ENCODE data around the gene MVB12A. TPM values are rescaled to one million over a fixed set of nuclear protein-coding genes. Genes with fewer than 3 reads are reported as not detected.
A peak's percentile ranks its signal among the peaks of the same experiment; 100 is the strongest.

MVB12A gene
- total and polyA plus RNA-seq, 9 of the 15 experiments (the other 6 are each of a cell fraction or from before 2014, with no cell fraction given): 1.2 to 46.2 (median 22.4) TPM

GRCh38 chr19:17448131-17448967, 28.5 kb downstream of the MVB12A start, which contains the start of gene TMEM221 (continued):
- no peak for TF ChIP-seq NR1H2 (CRISPR knock-in tag; IDR thresholded peaks at IDR 0.05)
- peak; percentile 26; the same call in 1 of the 2 replicates for TF ChIP-seq BCOR (IDR thresholded peaks at IDR 0.05)
- 0 out of 2 replicates have a peak, but pooled peaks have one; percentile 28 for TF ChIP-seq TFAP4 (CRISPR knock-in tag; IDR thresholded peaks at IDR 0.05; ENCODE audit: borderline replicate concordance)
- TF ChIP-seq ZNF444 (CRISPR knock-in tag; IDR thresholded peaks at IDR 0.05): no peak
- TF ChIP-seq HDAC1 (IDR thresholded peaks at IDR 0.05): 0 out of 4 replicates have a peak, but pooled peaks of 1 of the 2 experiments have one; percentile 36
- TF ChIP-seq E4F1 (CRISPR knock-in tag; IDR thresholded peaks at IDR 0.05; ENCODE audit: borderline replicate concordance): 0 out of 2 replicates have a peak, but pooled peaks have one; percentile 18
- peak; percentile 93 for TF ChIP-seq NR2C2 (CRISPR knock-in tag; IDR thresholded peaks at IDR 0.05)
- peak; percentile 91 for TF ChIP-seq NR2C2 (tag; IDR thresholded peaks at IDR 0.05)
- peak; percentile 29; the same call in 1 of the 2 replicates for TF ChIP-seq RB1 (IDR thresholded peaks at IDR 0.05; ENCODE audit: low read depth)
- TF ChIP-seq MNT (conservative IDR thresholded peaks at IDR 0.05): peak in 1 of 2 experiments; percentile 41; a peak in 1 of 4 replicates
- TF ChIP-seq MTA1 (IDR thresholded peaks at IDR 0.05; ENCODE audit: borderline replicate concordance): peak; percentile 62; the same call in 1 of the 2 replicates
- TF ChIP-seq LEF1 (IDR thresholded peaks at IDR 0.05): no peak
